DMS79 (cell line): ENCODE results near the gene NXNL2.

ENCODE experiments used
- DNase-seq: peaks from one replicate; lab custom pipeline; 2025; lab: John Stamatoyannopoulos, UW

Gene NXNL2

GRCh38 chr9:88531920-88532698 lies 2.9 kb upstream of the NXNL2 start:
- no peak for DNase-seq

GRCh38 chr9:88533951-88534455 lies 975 bp upstream of the NXNL2 start:
- no peak for DNase-seq

- DNase-seq: no peak
These were observed 446 bp downstream of the NXNL2 start for GRCh38 chr9:88535226-88536022.

- DNase-seq: no peak
These were observed 996 bp downstream of the NXNL2 start for GRCh38 chr9:88536023-88536324.

- no peak for DNase-seq
These were observed 2.2 kb downstream of the NXNL2 start for GRCh38 chr9:88536951-88537760.

- no peak for DNase-seq
These were observed 2.7 kb downstream of the NXNL2 start for GRCh38 chr9:88537761-88538091.

GRCh38 chr9:88538311-88539085 lies 3.5 kb downstream of the NXNL2 start:
- no peak for DNase-seq

- DNase-seq: no peak
These were observed 4.3 kb downstream of the NXNL2 start for GRCh38 chr9:88539246-88539645.

GRCh38 chr9:88540251-88540763 lies 5.3 kb downstream of the NXNL2 start:
- DNase-seq: no peak

GRCh38 chr9:88544245-88544644 lies 9.3 kb downstream of the NXNL2 start:
- DNase-seq: no peak

- DNase-seq: no peak
These were observed 16.7 kb downstream of the NXNL2 start for GRCh38 chr9:88551546-88552137.

GRCh38 chr9:88553350-88553749 lies 18.4 kb downstream of the NXNL2 start:
- no peak for DNase-seq

GRCh38 chr9:88555268-88555980 lies 20.4 kb downstream of the NXNL2 start:
- DNase-seq: no peak

- DNase-seq: no peak
These were observed 24.7 kb downstream of the NXNL2 start for GRCh38 chr9:88559661-88560060.

- no peak for DNase-seq
These were observed 32.9 kb downstream of the NXNL2 start for GRCh38 chr9:88567870-88568269.

GRCh38 chr9:88571419-88571818 lies 36.4 kb downstream of the NXNL2 start:
- DNase-seq: no peak

GRCh38 chr9:88572684-88573083 lies 37.7 kb downstream of the NXNL2 start:
- DNase-seq: no peak

GRCh38 chr9:88574953-88575352 lies 40.0 kb downstream of the NXNL2 start:
- no peak for DNase-seq

- DNase-seq: no peak
These were observed 42.5 kb downstream of the NXNL2 start for GRCh38 chr9:88577256-88578120.
